Left lobe of liver (tissue), 2 donors: Measurements from ENCODE around the gene BMP8A. TPM values are rescaled to one million over a fixed set of nuclear protein-coding genes. Genes with fewer than 3 reads are reported as not detected.
"Not testable (repeated sequence)": the region's sequence is repeated elsewhere in the genome, so short reads cannot be mapped to it uniquely, and the experiment has no call there.

ENCODE experiments used
- ATAC-seq: fragments of 200-7000 bp; cut with Tn5 transposase; one replicate; pipeline ENCODE4 v1.9.1; 2020; ENCODE audit warnings: mild to moderate bottlenecking, moderate library complexity
- DNase-seq: peaks from one replicate; pipeline ENCODE4 v3.0.0-alpha.2; 2020; ENCODE audit warnings: low spot score
- total RNA-seq: library from RNA; stranded (reverse); gene quantifications from one replicate; pipeline ENCODE4 v1.2.1, GENCODE V29; 2021
- donor health status: DM: no; HTN: no; CAD: no; lungs with moderate emphysema.
- donor health status: DM: no; HTN: yes; CAD: no.

Gene BMP8A
- total RNA-seq, 1 donor from 2014 or later = not detected

DNA sequence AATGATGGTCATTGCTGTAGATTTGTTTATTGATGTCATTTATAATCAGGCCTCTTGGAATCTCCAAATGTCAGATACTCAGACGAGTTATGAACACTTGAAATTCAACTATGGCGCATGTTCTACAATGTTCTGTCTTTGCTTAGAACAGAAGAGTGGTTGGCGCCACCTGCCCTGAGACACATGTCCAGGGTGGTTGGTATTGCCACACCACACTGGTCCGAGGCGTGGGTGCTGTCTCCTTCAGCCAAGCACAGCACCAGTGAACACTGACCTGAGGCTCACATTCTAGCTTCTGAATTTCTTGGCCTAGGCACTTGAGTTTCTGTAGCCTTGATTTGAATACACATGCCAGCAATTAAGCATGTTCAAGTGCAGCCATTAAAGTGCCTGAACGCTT lies 10.1 kb upstream of the BMP8A start:
- ATAC-seq (no peak), DNase-seq (no peak)

DNA sequence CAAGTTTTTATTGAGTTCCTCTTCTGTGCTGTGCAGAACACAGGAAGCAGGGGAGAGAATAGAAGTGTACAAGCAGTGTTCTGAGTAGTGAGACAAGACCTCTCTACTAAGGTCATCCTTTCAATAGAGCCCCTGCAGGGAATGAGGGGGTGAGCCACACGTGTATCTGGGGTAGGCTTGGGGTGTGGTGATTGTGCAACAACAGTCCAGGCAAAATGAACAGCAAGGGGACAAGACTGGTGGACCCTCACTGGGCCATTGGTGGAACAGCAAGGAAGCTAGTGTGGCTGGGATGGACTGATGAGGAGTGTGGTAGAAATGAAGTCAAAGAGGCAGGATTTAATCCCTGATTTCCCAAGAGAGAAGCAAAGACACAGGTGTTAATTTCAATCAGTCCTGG lies 8.2 kb upstream of the BMP8A start:
- no peak for DNase-seq
- no peak for ATAC-seq

DNA sequence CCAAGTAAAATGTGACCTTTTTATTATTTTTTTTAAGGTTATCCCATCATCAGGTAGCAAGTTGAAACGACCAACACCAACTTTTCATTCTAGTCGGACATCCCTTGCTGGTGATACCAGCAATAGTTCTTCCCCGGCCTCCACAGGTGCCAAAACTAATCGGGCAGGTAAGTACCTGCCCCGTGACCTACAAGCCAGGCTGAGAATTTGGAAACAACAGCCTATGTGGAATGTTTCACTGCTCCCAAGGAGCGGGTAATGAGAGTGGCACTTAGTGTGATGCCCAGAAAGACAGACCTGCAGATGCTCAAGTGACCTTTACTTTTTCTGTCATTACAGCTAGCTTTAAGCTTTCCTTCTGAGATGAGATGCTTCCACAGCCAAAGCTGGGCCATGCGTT lies 6.9 kb upstream of the BMP8A start:
- DNase-seq = no peak
- ATAC-seq = no peak

DNA sequence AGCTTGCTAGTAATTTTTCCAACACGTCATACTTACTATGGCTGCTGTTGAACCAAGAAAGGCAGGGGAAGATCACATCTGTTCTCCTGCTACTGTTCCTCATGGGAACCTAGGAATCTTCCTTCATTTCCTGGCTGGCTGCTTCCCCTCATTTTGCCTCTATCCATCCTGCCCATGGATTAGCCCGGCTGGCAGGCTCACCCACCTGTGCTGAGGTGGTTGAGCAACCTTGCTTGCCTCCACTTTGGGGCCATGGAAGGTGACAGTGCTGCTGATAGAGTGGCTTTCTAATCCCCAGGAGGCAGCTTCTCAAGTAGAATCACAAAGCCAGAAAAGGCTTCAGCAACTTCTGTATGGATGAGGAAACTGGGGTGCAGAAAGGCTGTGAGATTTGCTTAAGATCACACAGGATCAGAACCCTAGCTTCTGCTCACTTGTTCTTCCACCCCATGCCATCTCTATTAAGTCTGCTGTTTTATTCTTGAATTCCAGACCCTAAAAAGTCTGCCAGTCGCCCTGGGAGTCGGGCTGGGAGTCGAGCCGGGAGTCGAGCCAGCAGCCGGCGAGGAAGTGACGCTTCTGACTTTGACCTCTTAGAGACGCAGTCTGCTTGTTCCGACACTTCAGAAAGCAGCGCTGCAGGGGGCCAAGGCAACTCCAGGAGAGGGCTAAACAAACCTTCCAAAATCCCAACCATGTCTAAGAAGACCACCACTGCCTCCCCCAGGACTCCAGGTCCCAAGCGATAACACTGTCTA lies 6.2 kb upstream of the BMP8A start:
- DNase-seq (no peak), ATAC-seq (peak; percentile 22)

DNA sequence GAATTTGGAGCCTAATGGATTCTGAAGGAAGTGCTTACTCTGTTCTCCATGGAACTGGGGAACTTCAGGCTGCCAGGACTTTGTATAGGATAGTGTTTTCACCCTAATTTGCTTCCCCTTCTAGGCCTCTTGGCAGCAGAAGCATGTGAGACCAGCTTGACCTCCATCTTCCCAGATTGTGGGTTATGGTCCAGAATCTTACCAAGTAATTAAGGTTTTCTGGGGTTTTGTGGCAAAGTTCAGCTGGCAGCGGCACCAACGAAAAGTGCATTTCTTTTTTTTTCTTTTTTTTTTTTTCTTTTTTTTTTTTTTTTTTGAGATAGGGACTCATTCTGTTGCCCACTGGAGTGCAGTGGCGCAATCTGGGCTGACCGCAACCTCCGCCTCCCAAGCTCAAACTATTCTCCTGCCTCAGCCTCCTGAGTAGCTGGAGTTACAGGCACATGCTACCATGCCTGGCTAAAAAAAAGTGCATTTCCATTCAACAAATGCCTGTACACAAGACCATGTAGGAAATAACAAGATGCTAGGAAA lies 3.4 kb upstream of the BMP8A start:
- ATAC-seq (no peak), DNase-seq (no peak)

DNA sequence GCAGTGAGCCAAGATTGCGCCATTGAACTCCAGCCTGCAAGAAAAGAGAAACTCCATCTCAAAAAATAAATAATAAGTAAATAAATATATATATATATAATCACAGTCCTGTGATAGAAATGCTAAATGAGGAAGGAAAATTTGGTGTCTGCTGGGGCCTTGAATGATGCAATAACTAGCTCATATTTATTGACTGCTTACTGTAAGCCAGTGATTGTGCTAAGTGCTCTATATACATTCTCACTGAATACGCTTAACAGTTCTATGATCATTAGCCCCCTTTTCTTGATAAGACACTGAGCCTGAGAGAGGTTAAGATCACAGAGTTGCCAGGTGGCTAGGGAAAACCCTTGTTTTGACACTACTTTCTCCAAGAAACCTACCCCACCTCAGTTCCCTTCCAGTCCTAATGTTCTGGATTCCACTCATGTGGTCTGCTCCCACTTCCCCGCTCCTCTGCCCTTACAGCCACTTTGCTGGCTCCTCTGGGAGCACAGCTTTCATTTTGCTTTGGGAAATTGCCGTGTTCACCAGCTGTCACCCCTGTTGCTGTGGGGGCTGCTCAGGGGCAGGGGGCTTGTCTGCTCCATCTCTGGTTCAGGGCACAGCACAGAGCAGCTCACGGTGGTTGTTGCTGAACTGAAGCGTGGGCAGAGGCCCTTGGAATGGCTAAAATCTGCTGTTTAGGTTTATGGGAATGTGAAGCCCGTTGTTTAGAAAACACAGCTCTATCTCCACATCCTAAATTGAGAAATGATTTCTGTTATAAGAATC lies 2.5 kb upstream of the BMP8A start:
- no peak for ATAC-seq
- DNase-seq = no peak

DNA sequence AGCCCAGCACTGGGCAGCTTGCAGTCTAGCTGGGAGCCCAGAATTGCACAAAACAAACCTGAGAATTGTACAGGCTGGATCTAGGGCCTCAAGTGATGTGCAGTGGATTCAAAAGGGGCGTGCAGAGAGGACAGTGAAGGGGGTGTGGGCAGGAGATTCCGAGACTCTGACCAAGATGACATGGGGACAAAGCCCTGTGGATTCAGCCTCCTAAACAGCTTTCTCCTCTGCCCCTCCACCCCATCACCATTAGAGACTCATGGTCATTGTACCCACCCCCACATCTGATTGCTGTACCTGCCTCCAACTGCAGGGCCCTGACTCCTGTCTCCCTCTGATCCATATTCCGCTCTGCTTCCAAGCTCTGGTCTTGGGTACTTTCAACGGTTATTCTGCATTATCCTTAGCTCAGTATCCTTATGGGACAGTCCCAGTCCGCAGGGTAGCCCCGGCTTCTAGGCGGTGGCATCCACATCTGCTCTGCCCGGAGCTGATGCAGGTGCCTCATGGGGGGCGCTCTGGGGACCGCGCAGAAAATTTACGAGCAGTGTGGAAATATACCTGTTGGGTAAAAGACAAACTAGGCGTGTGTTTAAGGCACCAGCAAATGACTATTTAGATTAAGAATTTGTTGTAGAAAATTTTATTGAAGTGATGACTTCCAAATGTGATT lies 1.7 kb upstream of the BMP8A start:
- DNase-seq (no peak), ATAC-seq (no peak)

DNA sequence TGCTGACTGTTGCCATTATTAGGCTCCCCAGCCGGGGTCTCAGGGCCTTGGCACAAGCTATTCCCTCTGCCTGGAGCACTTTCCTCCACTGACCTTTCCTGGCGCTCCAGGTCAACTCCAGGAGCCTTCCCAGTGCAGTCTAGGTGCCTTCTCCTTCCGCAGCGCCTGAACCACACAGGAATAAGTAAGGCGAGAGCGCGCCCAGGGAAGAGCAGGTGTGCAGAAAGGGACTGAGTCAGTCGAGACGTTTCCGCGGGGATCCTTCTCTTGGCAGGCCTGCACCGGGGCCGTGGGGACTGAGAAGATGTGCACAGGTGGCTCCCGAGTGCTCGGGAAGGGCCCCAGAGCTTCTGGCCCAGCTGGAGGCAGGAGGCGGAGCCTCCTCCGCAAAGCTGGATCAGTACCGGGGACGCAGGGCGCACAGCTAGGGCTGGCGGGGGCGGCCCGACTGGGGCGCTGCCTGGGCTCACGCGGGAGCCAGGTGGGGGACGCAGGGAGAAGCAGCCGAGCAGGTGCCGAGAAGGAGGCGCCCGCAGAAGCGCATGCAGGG lies 765 bp upstream of the BMP8A start:
- DNase-seq (no peak), ATAC-seq (peak; percentile 54)

DNA sequence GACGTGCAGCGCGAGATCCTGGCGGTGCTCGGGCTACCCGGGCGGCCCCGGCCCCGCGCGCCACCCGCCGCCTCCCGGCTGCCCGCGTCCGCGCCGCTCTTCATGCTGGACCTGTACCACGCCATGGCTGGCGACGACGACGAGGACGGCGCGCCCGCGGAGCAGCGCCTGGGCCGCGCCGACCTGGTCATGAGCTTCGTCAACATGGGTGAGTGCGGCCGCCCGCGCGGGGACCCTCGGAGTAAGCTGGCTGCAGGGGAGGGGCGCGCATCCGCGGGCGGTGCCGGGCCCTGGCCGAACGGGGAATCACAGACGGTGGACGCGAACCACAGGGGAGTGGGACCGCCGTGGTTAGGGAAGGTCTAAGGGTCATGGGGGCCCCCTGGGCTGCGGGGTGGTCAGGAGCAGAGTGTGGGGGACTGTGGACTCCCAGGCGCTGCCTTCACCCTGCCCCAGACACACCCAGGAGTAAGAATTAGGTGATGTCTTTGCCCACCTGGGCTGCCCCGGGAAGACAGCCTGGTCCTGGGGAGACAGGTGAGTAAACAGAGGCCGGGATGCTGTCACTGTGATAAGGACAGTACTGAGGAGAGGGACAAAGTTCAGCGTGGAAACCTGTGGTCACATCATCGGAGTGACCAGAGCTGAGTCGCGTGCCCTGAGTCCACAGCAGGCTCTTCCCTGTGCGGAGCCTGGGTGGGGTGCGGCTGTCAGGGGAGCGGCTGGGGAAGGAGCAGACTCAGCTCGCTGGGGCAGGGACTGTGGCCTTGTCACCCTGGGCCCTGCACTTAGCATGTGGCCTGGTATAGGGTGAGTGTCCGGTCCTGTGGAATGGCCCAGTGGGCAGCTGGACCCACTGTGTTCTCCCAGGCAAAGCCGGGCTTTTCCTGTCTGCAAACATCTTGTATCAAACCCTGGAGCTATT lies 944 bp downstream of the BMP8A start:
- not testable (repeated sequence) for DNase-seq, ATAC-seq

DNA sequence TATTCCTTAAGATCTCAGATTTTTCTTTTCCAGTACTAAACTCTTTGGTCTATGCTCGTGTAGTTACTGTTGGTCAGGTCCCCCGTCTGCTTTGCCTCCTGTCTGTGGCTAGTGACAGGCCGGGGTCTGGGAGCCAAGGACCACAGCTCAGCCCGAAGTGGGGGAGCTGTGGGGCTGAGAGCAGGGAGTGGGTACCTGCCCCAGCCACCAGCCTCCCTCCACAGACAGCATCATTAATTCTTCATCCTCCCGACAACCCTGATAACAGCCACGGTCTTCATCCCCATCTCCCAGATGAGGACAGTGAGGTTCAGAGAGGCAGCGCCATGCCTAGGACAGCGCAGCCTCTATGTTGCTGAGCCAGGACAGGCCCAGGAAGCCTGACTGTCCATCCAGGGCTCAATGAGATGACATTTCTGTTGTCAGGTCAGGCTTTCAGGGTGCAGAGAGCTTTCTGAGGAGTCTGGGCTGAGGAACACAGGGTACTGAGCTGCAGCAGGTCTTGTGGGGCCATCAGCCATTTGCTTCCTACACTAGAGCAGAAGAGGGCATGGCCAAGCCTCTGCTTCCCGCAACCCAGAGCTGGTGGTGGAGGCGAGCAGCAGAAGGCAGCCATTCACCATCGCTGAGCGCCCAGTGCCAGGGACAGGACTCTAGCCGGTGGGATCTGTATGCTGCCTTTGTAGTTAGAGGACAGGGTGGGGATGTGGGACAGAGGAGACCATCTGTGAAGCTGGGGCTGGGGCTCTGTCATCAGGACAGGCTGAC lies 1.8 kb downstream of the BMP8A start:
- not testable (repeated sequence) for ATAC-seq, DNase-seq

DNA sequence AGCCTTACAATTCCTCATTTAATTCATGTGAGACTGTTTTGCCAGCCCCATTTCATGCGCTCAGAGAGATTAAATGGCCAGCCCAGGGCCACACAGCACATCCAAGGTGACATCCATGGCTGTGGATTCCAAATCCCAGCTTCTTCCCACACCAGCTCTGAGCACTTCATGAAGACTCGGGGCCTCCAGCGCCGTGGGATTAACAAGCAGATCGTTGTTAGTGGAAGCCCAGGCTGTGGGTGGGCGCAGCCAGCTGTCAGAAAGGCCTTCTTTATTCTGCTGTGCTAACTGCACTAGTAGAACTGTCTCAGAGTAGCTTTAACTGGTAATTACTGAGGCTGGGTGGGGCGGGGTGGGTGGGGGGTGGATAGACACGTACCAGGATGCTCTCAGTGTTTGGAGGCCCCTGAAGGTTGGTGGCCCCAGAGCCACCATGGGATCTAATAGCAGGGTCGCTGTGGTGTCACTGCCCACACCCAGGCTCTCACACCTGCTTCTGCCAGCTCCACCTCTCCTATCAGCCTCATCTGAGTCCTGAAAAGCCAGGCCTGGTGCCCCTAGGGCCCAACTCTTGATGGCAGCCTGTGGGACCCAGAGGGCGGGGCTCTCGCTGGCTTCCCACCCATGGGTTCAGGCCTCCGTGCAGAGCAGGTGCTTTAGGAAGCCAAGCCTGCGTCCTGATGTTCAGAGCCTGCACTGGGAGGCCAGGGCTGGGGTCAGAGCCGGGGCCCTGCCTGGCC lies 3.4 kb downstream of the BMP8A start:
- DNase-seq (no peak), ATAC-seq (no peak)

DNA sequence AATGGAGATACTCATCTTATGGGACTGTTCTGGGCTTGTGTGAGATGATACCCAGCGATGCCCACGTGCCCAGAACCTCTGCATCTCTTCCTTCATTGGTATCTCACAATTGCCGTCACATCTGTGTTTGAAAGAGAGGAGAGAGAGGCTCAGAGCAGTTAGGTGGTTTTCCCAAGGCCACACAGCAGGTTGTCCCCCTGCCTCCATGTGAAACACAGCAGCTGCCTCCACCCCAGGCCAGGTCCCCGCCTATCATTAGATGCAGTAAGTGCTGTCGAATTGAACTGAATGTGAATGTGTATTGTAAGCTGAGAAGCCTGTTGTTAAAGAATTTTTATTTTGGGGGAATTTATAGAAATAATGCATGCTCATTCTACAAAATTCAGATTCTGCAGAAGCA lies 5.1 kb downstream of the BMP8A start:
- not testable (repeated sequence) for DNase-seq, ATAC-seq

DNA sequence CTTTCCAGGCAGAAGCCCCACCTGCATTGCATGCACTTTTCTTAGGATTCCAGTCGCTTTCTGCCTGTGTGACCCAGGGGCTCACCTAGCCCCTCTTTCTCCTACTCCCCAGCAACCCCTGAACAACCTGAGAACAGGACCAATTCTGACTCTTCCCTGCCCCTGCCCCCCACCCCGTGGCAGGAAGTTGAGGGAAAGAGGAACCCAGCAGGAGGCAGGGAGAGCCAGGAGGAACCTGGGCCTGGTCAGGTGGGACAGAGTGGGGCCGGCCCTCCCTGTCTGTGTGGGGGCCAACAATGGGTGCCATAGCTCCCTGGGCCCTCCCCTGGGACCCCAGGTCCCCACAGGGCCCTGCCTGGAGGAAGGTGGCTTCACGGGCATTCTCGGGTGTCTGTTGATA lies 6.1 kb downstream of the BMP8A start:
- DNase-seq = no peak
- no peak for ATAC-seq

DNA sequence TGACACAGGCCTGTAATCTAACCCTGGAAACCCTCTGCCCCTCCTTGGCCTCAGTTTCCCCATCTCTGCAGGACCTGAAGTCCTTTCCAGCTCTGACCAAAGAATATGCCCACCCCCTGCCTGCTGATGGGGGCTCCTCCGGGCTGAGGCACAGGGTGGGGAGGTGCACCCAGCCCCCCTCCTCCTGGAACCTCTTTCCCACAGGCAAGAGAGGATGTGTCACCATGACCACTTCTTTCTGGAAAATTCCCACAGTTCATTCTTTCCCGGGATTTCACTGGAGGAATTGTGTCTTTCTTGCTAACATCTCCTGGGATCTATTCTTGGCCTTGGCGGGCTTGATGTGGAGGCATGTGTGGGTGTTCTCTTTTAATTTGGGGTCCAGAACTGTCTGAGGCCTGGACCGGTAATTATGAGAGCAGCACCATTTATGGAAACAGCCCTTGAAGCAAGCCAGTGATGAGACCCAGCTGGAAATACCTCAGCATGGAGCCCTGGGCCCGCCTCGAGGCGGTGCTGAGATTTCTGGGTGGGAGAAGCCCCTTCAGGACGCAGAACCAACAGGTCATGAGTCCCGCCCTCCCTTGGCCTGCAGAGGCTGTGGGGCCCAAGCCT lies 6.8 kb downstream of the BMP8A start:
- DNase-seq, ATAC-seq: not testable (repeated sequence)

DNA sequence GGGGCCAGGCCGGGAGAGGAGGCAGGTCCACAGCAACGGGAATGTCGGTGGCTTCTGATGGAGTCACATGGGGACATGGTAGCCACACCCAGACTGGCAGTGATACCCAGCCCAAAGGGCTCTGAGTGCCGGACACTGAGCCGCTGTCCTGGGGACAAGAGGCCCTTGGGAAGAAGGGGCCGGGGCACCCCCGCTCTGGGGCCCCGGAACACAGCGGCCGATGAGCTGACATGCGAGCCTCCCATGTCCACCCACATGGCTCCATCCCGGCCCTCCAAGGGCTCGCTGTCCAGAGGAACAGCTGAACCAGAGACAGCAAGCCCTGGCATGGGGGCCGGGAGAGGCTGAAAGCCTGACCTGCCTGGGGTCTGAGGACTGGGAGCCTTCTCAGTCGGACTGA lies 7.4 kb downstream of the BMP8A start:
- not testable (repeated sequence) for ATAC-seq, DNase-seq

DNA sequence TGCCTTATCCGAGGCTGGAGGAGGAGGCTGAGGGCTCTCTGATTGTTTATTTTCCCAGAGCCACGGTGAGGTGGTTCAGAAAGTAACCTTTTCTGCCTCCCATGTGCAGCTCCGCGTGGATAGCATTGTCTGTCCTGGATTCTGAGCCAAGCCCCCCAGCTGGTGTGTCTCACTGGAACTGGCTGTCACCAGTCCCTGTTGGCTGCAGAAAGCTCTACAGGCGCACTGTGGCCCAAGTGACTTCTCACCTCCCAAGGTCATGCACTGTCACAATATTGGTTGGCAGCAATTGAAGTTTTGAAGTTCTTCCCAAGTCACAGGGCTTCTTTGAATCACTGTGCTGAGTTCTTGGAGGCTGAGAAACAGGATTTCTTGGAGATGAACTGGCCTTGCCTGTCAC lies 8.2 kb downstream of the BMP8A start:
- DNase-seq (no peak), ATAC-seq (peak; percentile 73)

DNA sequence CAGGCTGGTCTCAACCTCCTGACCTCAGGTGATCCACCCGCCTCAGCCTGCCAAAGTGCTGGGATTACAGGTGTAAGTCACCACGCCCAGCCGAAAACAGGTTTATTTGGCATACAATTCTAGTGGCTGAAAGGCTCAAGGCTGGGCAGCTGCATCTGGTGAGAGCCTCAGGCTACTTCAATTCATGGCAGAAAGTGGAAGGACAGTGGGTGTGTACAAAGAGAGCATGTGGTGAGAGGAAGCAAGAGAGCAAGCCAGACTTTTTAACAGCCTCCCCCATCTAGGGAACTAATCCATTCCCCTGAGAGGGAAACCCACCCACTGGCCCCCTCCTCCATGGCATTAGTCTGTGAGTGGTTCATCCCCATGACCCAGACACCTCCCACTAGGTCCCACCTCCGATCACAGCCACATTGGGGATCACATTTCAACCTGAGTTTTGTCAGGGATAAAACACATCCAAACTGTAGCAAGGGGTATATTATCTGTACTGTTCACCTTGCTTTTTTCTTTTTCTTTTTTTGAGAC lies 9.5 kb downstream of the BMP8A start:
- ATAC-seq = no peak
- no peak for DNase-seq

DNA sequence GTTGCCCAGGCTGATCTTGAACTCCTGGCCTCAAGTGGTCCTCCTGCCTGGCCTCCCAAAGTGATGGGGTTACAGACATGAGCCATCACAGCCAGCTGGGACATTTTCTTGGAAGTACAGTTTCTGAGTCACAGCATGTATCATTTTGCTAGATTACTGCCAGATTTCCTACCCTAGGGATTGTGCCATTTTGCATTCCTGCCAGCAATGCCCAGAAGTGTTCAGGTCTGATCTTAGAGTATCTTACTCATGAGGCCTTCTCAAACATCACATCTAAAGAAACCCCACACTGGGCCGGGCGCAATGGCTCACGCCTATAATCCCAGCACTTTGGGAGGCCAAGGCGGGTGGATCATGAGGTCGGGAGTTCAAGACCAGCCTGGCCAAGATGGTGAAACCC lies 10.2 kb downstream of the BMP8A start:
- ATAC-seq (no peak), DNase-seq (no peak)
